GM23248 (cell line): Measurements from ENCODE around the gene EGFR.

Experiments used
- EZH2 ChIP-seq: fragments of 200-600 bp; sonication (generic); IDR thresholded peaks from 2 replicates; pipeline ENCODE4 v1.6.1; 2018; ENCODE audit warnings: antibody characterized with exemption, mild to moderate bottlenecking; ENCODE audit not compliant: insufficient read depth, poor library complexity, severe bottlenecking
- EZH2phosphoT487 ChIP-seq: fragments of 200-600 bp; sonication (generic); IDR thresholded peaks from 2 replicates; pipeline ENCODE4 v1.6.1; 2018; ENCODE audit warnings: antibody characterized with exemption, moderate library complexity, mild to moderate bottlenecking, low read depth; ENCODE audit not compliant: insufficient read depth

DNA sequence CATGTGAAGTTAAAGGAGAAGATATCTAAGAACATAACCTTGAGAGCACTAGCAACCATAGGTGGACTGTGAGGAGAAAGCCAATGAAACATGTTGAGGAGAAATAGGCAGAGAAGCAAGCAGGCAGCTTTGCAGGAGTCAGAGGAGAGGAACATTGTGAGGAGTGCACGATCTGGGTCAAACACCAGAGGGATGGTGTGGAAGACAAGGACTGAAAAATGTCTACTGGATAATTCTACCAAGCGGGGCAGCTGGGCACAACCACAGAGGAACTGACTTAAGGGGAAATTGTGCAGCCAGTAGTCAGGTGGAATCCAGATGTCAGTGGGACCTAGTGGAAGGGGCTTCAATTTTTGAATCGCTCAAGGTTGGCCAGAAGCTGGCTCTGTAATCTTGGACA is 234.4 kb downstream of the EGFR start:
- TF ChIP-seq EZH2 (no peak), EZH2phosphoT487 (no peak)
